D721Med (cell line): ENCODE measurements around the gene AXIN2.

Experiments
- DNase-seq: peaks from one replicate; pipeline ENCODE4 v3.0.0; 2011; ENCODE audit warnings: low spot score; ENCODE audit not compliant: insufficient read length
- FAIRE-seq: peaks from 2 replicates; lab custom pipeline; 2011; peaks lifted over from hg19 to GRCh38; lab: Jason Lieb, UNC
- TF ChIP-seq, protein P1 (sequence below): IDR thresholded peaks from 2 replicates; pipeline ENCODE4 v1.5.1; 2012; ENCODE audit warnings: mild to moderate bottlenecking, control low read depth; ENCODE audit not compliant: insufficient read depth; ENCODE audit errors: missing control alignments

The AXIN2 gene

DNA sequence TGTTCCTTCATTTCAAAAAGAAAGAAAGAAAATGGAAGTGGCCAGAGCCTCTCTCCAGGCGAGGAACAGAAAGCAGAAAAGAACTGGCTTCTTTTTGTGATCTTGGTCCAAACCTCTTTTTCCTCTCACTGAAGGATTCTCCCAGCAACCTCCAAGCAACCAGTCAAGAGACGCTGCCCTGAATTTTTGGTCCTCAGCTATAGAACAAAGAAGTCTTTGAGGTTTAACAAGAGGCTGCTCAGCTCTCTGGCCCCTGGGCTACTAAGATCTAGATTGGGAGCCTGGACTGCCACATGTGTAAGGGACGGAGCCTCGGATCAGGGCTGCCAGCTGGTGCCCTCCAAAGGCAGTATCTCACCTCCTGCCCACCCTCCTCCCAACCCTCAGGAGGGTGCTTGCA, 62.6 kb downstream of the AXIN2 start:
- DNase-seq: no peak
- no peak for FAIRE-seq
- TF ChIP-seq, protein P1, sequence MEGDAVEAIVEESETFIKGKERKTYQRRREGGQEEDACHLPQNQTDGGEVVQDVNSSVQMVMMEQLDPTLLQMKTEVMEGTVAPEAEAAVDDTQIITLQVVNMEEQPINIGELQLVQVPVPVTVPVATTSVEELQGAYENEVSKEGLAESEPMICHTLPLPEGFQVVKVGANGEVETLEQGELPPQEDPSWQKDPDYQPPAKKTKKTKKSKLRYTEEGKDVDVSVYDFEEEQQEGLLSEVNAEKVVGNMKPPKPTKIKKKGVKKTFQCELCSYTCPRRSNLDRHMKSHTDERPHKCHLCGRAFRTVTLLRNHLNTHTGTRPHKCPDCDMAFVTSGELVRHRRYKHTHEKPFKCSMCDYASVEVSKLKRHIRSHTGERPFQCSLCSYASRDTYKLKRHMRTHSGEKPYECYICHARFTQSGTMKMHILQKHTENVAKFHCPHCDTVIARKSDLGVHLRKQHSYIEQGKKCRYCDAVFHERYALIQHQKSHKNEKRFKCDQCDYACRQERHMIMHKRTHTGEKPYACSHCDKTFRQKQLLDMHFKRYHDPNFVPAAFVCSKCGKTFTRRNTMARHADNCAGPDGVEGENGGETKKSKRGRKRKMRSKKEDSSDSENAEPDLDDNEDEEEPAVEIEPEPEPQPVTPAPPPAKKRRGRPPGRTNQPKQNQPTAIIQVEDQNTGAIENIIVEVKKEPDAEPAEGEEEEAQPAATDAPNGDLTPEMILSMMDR: no peak

DNA sequence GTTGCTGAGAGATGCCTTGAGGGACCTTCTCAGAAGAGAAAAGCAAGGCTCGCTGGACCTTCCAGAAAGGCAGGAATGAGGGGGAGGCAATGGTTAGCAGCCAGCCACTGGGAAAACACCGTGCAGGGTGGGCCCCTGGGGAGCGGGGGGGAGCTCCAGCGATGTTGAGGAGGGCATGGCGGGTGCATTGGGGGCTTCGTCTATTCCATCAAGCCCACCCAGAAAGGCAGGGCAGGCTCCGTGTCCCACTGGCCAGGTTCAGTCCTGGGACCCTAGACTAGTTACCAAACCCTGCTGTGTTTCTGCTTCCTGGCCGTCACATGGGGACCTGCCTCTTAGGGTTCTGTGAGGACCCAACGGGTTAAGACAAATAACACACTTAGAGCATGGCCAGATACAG, 64.6 kb downstream of the AXIN2 start:
- TF ChIP-seq, protein P1: no peak
- FAIRE-seq: no peak
- DNase-seq: no peak

DNA sequence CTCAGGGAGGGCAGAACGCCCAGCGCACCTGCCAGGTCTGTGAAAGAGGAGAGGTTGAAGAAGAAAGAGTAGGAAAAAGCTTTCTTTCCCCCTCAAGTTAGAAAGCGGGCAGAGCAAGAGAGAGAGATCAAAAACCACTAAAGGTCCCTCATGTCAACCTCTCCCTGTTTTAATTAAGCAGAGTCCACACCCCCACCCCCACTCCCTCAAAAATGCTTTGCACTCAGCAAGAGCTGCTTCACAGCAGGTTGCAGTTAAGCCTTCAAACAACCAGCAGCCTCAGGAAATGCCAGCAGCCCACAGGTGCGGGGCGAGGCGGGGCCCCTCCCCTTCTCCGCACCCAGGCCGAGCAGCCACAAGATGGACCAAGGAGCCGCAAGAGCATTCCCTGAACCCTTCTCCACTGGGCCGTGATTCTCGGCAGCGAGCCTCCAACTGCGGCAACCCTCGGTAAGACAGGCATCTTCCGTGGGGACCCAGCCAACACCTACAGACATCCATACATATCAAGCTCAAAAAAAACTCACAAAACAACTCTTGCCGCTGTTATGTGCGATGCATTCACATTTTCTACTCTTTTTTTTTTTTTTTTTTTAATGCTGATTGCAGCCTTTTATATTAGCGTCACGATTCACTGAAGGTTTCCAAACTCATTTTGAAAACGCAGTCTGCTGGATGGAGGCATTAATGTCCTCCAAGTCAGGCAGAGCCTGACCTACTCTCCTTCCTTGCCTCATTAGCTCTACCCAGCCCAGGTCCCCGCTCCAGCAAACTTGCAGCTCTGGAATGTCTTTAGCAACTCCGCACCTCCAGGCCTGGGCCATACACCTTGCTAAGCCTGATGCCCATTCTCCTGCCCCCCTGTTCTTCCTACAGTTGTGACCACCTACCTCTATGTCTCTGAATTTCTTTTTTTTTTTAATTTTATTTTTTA, 66.1 kb downstream of the AXIN2 start:
- TF ChIP-seq, protein P1: no peak
- no peak for FAIRE-seq
- no peak for DNase-seq

DNA sequence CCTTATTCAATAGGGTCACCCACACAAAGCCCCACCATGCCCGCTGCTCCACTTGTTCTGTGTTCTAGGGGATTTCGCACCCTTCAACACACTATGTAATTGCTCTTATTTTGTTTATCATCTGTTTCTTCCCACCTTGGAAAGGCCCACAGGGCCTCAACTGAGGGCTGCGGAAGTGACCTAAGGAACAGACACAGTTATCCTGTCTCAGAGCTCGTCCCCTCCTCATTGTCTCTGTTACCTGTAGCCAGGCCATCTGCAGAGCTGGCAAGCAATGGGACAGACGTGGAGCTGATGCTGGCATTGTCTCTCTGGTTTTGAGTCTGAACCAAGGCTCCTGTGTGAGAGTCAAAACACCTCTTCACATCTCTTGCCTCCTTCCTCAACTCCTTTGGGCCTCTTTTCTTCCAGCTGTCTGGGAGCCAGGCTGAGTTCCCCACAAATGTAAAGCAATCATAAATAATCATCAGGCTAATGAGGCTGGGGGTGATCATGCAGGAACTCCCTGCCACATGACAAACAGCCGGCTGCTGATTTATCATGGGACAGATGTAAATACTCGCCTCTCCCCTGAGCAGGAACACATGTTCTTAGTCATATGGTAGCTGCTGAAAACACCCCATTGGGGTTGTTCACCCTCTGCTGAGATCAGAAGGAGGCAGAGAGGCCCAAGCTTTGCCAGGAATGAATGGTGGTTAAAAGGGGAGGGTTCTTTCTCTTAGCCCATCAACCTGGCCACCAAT, 71.9 kb downstream of the AXIN2 start:
- no peak for FAIRE-seq
- TF ChIP-seq, protein P1: no peak
- DNase-seq: no peak

DNA sequence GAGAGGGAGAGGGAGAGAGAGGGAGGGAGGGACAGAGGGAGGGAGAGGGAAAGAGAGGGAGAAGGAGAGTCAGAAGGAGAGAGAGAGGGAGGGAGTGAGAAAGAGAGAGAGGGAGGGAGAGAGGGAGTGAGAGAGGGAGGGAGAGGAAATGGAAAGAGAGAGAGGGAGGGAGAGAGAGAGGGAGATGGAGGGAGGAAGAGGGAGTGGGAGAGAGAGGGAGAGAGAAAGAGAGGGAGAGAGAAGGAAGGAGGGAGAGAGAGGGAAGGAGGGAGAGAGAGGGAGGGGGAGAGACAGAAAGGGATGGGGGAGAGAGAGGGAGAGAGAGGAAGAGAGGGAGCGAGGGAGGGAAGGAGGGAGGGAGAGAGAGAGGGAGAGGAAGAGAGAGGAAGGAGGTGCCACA, 72.8 kb downstream of the AXIN2 start:
- FAIRE-seq: no peak

DNA sequence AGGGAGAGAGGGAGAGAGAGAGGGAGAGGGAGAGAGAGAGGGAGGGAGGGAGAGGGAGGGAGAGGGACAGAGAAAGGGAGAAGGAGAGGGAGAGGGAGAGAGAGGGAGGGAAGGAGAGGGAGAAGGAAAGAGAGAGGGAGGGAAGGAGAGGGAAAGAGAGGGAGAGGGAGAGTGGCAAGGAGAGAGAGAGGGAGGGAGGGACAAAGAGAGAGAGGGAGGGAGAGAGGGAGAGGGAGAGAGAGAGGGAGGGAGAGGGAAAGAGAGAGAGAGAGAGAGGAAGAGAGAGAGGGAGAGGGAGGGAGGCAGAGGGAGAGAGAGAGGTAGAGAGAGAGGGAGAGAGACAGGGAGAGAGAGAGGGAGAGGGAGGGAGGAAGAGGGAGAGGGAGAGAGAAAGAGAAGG, 73.5 kb downstream of the AXIN2 start:
- no peak for FAIRE-seq
- no peak for DNase-seq
- TF ChIP-seq, protein P1: no peak

More for the DNA sequence above, 72.8 kb downstream of the AXIN2 start:
- DNase-seq: no peak
- TF ChIP-seq, protein P1: no peak
